Lower leg skin (tissue), 3 donors: ENCODE measurements around the gene DRD5.
"Not testable (repeated sequence)": the region's sequence is repeated elsewhere in the genome, so short reads cannot be mapped to it uniquely, and the experiment has no call there.

ENCODE experiments used
- CTCF ChIP-seq, 3 donors: fragments of 450-650 bp; IDR thresholded peaks; one replicate each; pipeline ENCODE4 v1.5.1; 2016; ENCODE audit warnings: antibody characterized with exemption in 3 of 3, mild to moderate bottlenecking in 3 of 3, moderate library complexity in 2 of 3
- POLR2A ChIP-seq, 2 donors: fragments of 450-650 bp; IDR thresholded peaks; one replicate each; pipeline ENCODE4 v1.6.1; 2016 to 2017; ENCODE audit warnings: antibody characterized with exemption in 2 of 2, mild to moderate bottlenecking in 1 of 2, moderate library complexity in 1 of 2

GRCh38 chr4:9743789-9744188, 37.6 kb upstream of the DRD5 start:
- not testable (repeated sequence) for TF ChIP-seq CTCF, POLR2A (IDR thresholded peaks at IDR 0.05)
